Keratinocyte (primary cell): Measurements from ENCODE around the gene RBM26. TPM values are rescaled to one million over a fixed set of nuclear protein-coding genes. Genes with fewer than 3 reads are reported as not detected.

Source experiments
- DNase-seq: peaks from one replicate; pipeline ENCODE4 v3.0.0-alpha.2; 2011; ENCODE audit warnings: low read depth, missing footprints, low spot score
- FAIRE-seq: peaks from 2 replicates; lab custom pipeline; 2011; peaks lifted over from hg19 to GRCh38; lab: Jason Lieb, UNC
- H2AFZ ChIP-seq: 2 replicates; pipeline ENCODE4 v1.6.0; 2012; ENCODE audit warnings: low read length, control low read depth, inconsistent platforms; ENCODE audit not compliant: control insufficient read depth
- H3K27ac ChIP-seq: 2 replicates; pipeline ENCODE4 v1.5.1; 2011; ENCODE audit warnings: low read length; ENCODE audit not compliant: control insufficient read depth, insufficient read depth
- H3K27me3 ChIP-seq: 3 replicates; pipeline ENCODE4 v1.6.0; 2011; ENCODE audit warnings: low read length; ENCODE audit not compliant: control insufficient read depth, insufficient read depth; ENCODE audit errors: extremely low read depth
- H3K36me3 ChIP-seq, 2 experiments: 2 replicates in 1 of 2; 3 replicates in 1 of 2; pipeline ENCODE4 v1.5.1; 2011; ENCODE audit warnings: low read length in 2 of 2, mild to moderate bottlenecking in 1 of 2; ENCODE audit not compliant: control insufficient read depth in 2 of 2, insufficient read depth in 2 of 2; ENCODE audit errors: extremely low read depth in 1 of 2
- H3K4me1 ChIP-seq: 3 replicates; pipeline ENCODE4 v1.5.1; 2011; ENCODE audit warnings: low read length; ENCODE audit not compliant: control insufficient read depth, insufficient read depth; ENCODE audit errors: extremely low read depth
- H3K4me2 ChIP-seq: 3 replicates; pipeline ENCODE4 v1.6.0; 2011; ENCODE audit warnings: low read depth, low read length; ENCODE audit not compliant: control insufficient read depth, insufficient read depth; ENCODE audit errors: extremely low read depth
- H3K4me3 ChIP-seq, 3 experiments: fragments of 200-600 bp in 1 of 3; sonication (generic) in 1 of 3; 2 replicates in 2 of 3; 3 replicates in 1 of 3; pipeline ENCODE4 v1.5.1; 2011 to 2016; ENCODE audit warnings: low read length in 3 of 3, mild to moderate bottlenecking in 3 of 3, control low read depth in 2 of 3, inconsistent platforms in 1 of 3, low read depth in 1 of 3, mixed read lengths in 1 of 3, mixed run types in 1 of 3, moderate library complexity in 1 of 3; ENCODE audit not compliant: control insufficient read depth in 2 of 3, insufficient read depth in 2 of 3; ENCODE audit errors: extremely low read depth in 1 of 3
- H3K79me2 ChIP-seq: 2 replicates; pipeline ENCODE4 v1.6.0; 2012; ENCODE audit warnings: low read length; ENCODE audit not compliant: control insufficient read depth, insufficient read depth
- H3K9ac ChIP-seq: 3 replicates; pipeline ENCODE4 v1.6.0; 2011; ENCODE audit warnings: low read length; ENCODE audit not compliant: control insufficient read depth, insufficient read depth; ENCODE audit errors: extremely low read depth
- H3K9me1 ChIP-seq: 3 replicates; pipeline ENCODE4 v1.6.0; 2011; ENCODE audit warnings: low read length; ENCODE audit not compliant: control insufficient read depth, insufficient read depth; ENCODE audit errors: extremely low read depth
- H3K9me3 ChIP-seq: 2 replicates; pipeline ENCODE4 v1.5.1; 2012; ENCODE audit warnings: low read depth, low read length; ENCODE audit not compliant: control insufficient read depth
- H4K20me1 ChIP-seq: 3 replicates; pipeline ENCODE4 v1.6.0; 2011; ENCODE audit warnings: low read length; ENCODE audit not compliant: control insufficient read depth, insufficient read depth; ENCODE audit errors: extremely low read depth
- CTCF ChIP-seq, 3 experiments: IDR thresholded peaks in 1 of 3; conservative IDR thresholded peaks in 1 of 3; optimal IDR thresholded peaks in 1 of 3; 2 replicates in 2 of 3; 3 replicates in 1 of 3; pipeline versions ENCODE3 to v1.5.1; 2011; ENCODE audit warnings: low read length in 3 of 3, mild to moderate bottlenecking in 3 of 3, moderate library complexity in 2 of 3, control low read depth in 1 of 3, inconsistent platforms in 1 of 3; ENCODE audit not compliant: insufficient read depth in 2 of 3; ENCODE audit errors: extremely low read depth in 1 of 3
- EZH2 ChIP-seq: IDR thresholded peaks from one replicate; pipeline ENCODE4 v1.6.1; 2012; ENCODE audit warnings: inconsistent platforms, mild to moderate bottlenecking, low read length, moderate library complexity
- dilution Hi-C: fragments of 300-500 bp; cut with MboI; formaldehyde crosslinking; loops from one replicate; pipeline ENCODE4 v1.7.0; 2020; ENCODE audit warnings: low sequenced_read_pairs; ENCODE audit not compliant: extremely low pct_ligation_motif_present
- polyA plus RNA-seq, 5 experiments: library from polyadenylated mRNA; depleted of rRNA in 3 of 5; stranded (reverse) in 3 of 5; stranded (forward) in 1 of 5; unstranded in 1 of 5; fragments of >200 nt; gene quantifications; 1 replicate in 1 of 5; 2 replicates in 3 of 5; 3 replicates in 1 of 5; pipeline versions ENCODE4 v1.2.1 to v1.2.3, GENCODE V29; 2011 to 2012; ENCODE audit warnings: missing spikeins in 2 of 5, low read depth in 1 of 5, low replicate concordance in 1 of 5

Gene RBM26
- polyA plus RNA-seq, 1 donor (not counting 4 experiments of a cell fraction or from before 2014, with no cell fraction given): 28.4 TPM

GRCh38 chr13:79427883-79428282, 21.8 kb upstream of the RBM26 start:
- Histone ChIP-seq H3K4me2 (no peak overlapping the region), H3K4me3 (no peak overlapping the region), H3K9me1 (no peaks in the 10 kb centered on the region), H3K4me1 (no peaks in the 10 kb centered on the region), H3K36me3 (no peaks in the 10 kb centered on the region), H3K79me2 (no peaks in the 10 kb centered on the region), H3K9ac (no peak overlapping the region), H4K20me1 (no peaks in the 10 kb centered on the region), H3K27ac (no peak overlapping the region), H3K27me3 (no peaks in the 10 kb centered on the region), H2AFZ (no peak overlapping the region), H3K9me3 (no peaks in the 10 kb centered on the region)
- DNase-seq: no peak
- FAIRE-seq: no peak
- TF ChIP-seq CTCF (optimal IDR thresholded peaks at IDR 0.05 in 1 of 3, IDR thresholded peaks at IDR 0.05 in 1 of 3, conservative IDR thresholded peaks at IDR 0.05 in 1 of 3; ENCODE audit: extremely low read depth in 1 of 3, insufficient read depth in 2 of 3, low read length in 3 of 3) (no peak), EZH2 (no peak)
- dilution Hi-C loops: no loop called here

- Histone ChIP-seq H3K4me2 (no peak overlapping the region), H3K9me1 (no peaks in the 10 kb centered on the region), H3K27me3 (no peaks in the 10 kb centered on the region), H3K27ac (no peak overlapping the region), H3K36me3 (no peaks in the 10 kb centered on the region), H3K4me1 (no peaks in the 10 kb centered on the region), H4K20me1 (no peaks in the 10 kb centered on the region), H3K79me2 (no peaks in the 10 kb centered on the region), H2AFZ (no peak overlapping the region), H3K9me3 (no peaks in the 10 kb centered on the region), H3K4me3 (no peak overlapping the region), H3K9ac (no peak overlapping the region)
- no peak for TF ChIP-seq CTCF (optimal IDR thresholded peaks at IDR 0.05 in 1 of 3, IDR thresholded peaks at IDR 0.05 in 1 of 3, conservative IDR thresholded peaks at IDR 0.05 in 1 of 3; ENCODE audit: extremely low read depth in 1 of 3, insufficient read depth in 2 of 3, low read length in 3 of 3)
- no peak for TF ChIP-seq EZH2
- dilution Hi-C loops: no loop called here
- FAIRE-seq (no peak), DNase-seq (no peak)
Observed at GRCh38 chr13:79427265-79427664, 21.2 kb upstream of the RBM26 start.
